Esophagus (tissue), 2 donors: ENCODE data around the gene CCER1. TPM values are rescaled to one million over a fixed set of nuclear protein-coding genes. Genes with fewer than 3 reads are reported as not detected.

Experiments used
- H3K27ac ChIP-seq, 2 donors: one replicate each; pipeline ENCODE4 v1.5.1; 2013; ENCODE audit warnings: low read depth in 2 of 2, mild to moderate bottlenecking in 2 of 2, inconsistent platforms in 1 of 2, low read length in 1 of 2, moderate library complexity in 1 of 2
- H3K27me3 ChIP-seq, 2 donors: one replicate each; pipeline ENCODE4 v1.6.1; 2013; ENCODE audit warnings: low read length in 2 of 2, control low read depth in 1 of 2, mild to moderate bottlenecking in 1 of 2; ENCODE audit not compliant: insufficient read depth in 2 of 2, control insufficient read depth in 1 of 2
- H3K36me3 ChIP-seq, 2 donors: one replicate each; pipeline ENCODE4 v1.6.1; 2013; ENCODE audit warnings: low read length in 1 of 2; ENCODE audit not compliant: control insufficient read depth in 2 of 2, insufficient read depth in 2 of 2
- H3K4me1 ChIP-seq, 2 donors: one replicate each; pipeline ENCODE4 v1.6.1; 2013; ENCODE audit warnings: low read length in 1 of 2; ENCODE audit not compliant: control insufficient read depth in 2 of 2, insufficient read depth in 2 of 2
- H3K4me3 ChIP-seq, 2 donors: one replicate each; pipeline ENCODE4 v1.5.1; 2013; ENCODE audit warnings: low read length in 2 of 2, mild to moderate bottlenecking in 2 of 2, low read depth in 1 of 2, moderate library complexity in 1 of 2
- H3K9me3 ChIP-seq, 2 donors: one replicate each; pipeline ENCODE4 v1.6.1; 2013; ENCODE audit warnings: mild to moderate bottlenecking in 2 of 2, low read depth in 1 of 2, low read length in 1 of 2, moderate library complexity in 1 of 2; ENCODE audit not compliant: control insufficient read depth in 2 of 2, insufficient read depth in 1 of 2
- WGBS, 2 donors: extraction: QIAGEN DNeasy Blood & Tissue Kit; methylation state at CpG; one replicate each; pipeline ENCODE4 v1.1.7; 2013; 5-methylcytosine and 5-hydroxymethylcytosine counted together
- polyA plus RNA-seq, 2 donors: library from polyadenylated mRNA; stranded (reverse); fragments of 200-250 nt; gene quantifications; one replicate each; pipeline ENCODE4 v1.2.3, GENCODE V29; 2013
- donor health status: healthy with polysubstance abuse.
- donor health status: Bipolar disorder and iron deficiency.

The CCER1 gene
- polyA plus RNA-seq, 2 donors = not detected

DNA sequence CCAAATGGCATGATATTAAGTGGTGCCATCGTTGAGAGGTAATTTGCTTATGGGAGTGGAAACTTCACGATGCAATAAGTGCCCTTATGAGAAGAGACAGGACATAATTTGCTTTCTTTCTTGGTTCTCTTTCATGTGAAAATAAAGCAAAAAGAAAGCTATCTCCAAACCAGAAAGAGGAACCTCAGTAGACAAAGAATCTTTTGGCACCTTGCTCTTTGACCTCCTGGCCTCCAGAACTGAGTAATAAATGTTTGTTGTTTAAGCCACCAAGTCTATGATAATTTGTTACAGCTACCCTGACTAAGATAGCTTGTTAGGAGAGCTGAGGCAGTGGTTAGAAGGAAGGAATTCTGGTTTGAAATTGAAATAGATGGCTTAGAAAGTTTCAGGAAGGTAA, 39.6 kb downstream of the CCER1 start:
- Histone ChIP-seq H3K36me3 (no peaks in the 10 kb centered on the region), H3K27me3 (no peaks in the 10 kb centered on the region), H3K9me3 (no peaks in the 10 kb centered on the region), H3K4me1 (no peaks in the 10 kb centered on the region), H3K27ac (no peak overlapping the region), H3K4me3 (no peak overlapping the region)
- 82 to 92% methylated on average over 2 of the region's 2 CpGs for WGBS, 2 donors

DNA sequence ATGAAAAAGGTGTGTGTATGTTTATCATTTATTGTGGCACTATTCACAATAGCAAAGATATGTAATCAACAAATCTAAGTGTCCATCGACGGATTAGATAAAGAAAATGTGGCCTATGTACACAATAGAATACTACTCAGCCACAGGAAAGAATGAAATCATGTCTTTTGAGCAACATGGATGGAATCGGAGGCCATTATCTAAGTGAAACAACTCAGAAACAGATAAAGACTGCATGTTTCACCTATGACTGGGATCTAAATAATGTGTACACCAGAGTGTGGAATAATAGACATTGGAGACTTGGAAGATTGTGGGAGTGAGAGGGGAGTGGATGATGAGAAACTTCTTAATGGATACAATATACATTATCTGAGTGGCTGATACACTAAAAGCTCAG, 44.0 kb downstream of the CCER1 start:
- Histone ChIP-seq H3K27me3 (no peaks in the 10 kb centered on the region), H3K36me3 (no peaks in the 10 kb centered on the region), H3K27ac (no peak overlapping the region), H3K4me3 (no peak overlapping the region), H3K4me1 (no peaks in the 10 kb centered on the region), H3K9me3 (no peaks in the 10 kb centered on the region)
- 79 to 86% methylated on average over 3 of the region's 3 CpGs for WGBS, 2 donors

DNA sequence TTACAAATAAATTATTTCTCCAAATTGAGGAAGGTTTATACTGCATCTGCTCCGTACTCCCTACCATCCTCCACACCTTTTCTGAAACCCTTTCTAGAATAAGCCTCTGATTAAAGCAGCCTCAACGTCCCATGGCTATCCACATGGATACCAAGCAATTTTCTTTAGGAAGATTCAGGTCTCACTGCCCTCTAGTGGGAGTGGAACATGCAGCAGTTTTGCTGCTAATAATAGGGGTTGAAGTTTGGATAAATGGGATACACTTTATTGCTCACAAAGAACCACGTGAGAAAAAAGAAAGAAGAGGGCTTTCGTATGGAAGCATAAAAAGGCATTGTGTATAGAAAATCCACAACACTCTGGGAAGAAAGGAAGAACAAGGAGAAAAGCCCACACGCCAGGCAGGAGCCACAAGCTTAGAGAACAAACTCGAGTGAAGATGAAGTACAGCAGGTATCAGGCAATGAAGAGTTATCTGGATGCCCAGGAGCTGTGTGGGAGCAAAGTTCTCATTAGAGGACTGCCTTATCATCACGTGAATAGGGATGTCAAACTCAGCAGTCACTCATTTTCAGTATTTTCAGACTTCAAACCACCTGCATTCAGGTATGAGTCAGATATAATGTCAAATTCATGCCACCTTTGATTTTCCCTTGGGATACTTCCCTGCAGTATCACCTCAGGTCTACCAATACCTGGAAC, 45.8 kb downstream of the CCER1 start:
- WGBS, 2 donors = 44 to 52% methylated on average over 7 of the region's 7 CpGs

DNA sequence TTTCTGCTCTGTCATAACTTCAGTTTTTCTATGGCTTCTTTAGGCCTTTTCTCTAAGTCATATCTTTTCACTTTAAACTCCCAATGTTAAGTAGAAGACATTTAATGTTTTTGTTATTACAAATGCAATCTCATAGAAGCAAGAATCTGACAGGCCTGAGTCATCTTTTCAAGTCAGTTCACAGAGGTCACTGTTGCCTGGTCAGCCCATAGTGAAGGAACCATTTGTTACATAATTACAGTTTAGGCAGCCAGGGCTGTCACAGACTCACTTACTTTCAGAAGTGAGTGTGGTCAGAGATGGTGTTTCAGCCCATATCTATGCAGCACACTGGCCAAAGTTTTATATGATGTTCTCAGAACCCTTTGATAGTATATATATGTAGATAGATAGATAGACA, 46.5 kb downstream of the CCER1 start:
- H3K4me3 ChIP-seq = no peak overlapping the region
- no peak overlapping the region for H3K27ac ChIP-seq
- H3K27me3 ChIP-seq = no peaks in the 10 kb centered on the region
- H3K4me1 ChIP-seq = no peaks in the 10 kb centered on the region
- no peaks in the 10 kb centered on the region for H3K36me3 ChIP-seq
- no peaks in the 10 kb centered on the region for H3K9me3 ChIP-seq

More for the DNA sequence above, 45.8 kb downstream of the CCER1 start:
- Histone ChIP-seq H3K27me3 (no peaks in the 10 kb centered on the region), H3K9me3 (no peaks in the 10 kb centered on the region), H3K4me1 (no peaks in the 10 kb centered on the region), H3K36me3 (no peaks in the 10 kb centered on the region), H3K27ac (no peak overlapping the region), H3K4me3 (no peak overlapping the region)

DNA sequence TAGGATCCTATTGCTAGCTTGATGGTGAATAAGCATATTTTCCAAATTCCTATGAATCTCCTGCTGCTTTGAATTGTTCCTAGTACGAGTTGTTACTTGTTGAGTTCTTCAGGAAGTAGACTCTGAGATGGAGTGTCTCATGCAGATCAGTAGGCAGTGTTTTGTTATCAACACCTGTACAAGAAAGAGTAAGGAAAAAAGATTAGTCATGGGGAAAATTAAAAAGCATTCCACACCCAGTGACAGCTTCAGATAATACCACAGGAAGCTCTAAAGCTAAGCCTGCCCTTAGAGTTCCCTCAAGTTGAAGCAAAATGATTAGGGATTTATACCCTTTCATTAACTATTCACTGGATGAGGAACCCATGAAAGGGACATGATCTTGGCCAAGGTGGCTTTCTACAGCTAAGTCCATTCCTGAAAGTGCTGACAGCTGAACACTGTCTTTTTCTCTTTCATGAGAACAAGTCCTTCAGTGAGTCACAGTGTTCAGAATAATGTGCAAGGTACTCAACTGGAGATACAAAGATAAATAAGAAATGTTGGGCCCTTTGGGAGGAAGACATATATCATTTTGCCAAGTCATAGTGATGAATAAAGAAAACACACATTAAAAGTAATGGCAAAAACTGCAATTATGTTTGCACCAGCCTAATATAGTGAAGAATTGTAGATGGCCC, 49.1 kb downstream of the CCER1 start:
- Histone ChIP-seq H3K4me3 (no peak overlapping the region), H3K4me1 (no peaks in the 10 kb centered on the region), H3K27me3 (no peaks in the 10 kb centered on the region), H3K36me3 (no peaks in the 10 kb centered on the region), H3K9me3 (no peaks in the 10 kb centered on the region), H3K27ac (peak overlapping the region in 1 of 2 donors; percentile 13)
- WGBS, 2 donors = 48 to 49% methylated on average over 1 of the region's 1 CpG

DNA sequence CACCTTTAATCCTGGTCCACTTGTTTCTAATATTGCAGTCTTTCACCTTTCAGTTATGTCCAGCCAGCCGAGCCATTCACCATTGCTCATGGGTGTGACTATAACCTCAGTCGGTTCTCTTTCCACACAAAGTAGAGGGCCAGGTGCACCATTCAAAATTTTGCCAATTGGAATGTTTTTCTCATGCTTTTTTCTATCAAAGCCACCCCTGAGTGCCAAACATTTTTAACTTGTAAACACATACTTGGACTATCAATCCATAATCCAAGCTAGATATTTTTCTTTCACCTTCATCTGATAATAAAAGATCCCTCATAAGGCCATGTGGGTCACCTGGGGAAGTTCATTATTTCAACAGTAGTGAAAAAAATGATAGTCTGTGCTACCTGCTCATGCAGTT, 52.4 kb downstream of the CCER1 start:
- WGBS, 2 donors = 80 to 90% methylated on average over 2 of the region's 2 CpGs
- Histone ChIP-seq H3K27ac (no peak overlapping the region), H3K4me1 (no peaks in the 10 kb centered on the region), H3K27me3 (no peaks in the 10 kb centered on the region), H3K36me3 (no peaks in the 10 kb centered on the region), H3K4me3 (no peak overlapping the region), H3K9me3 (no peaks in the 10 kb centered on the region)

Other genes with a start within 250 kb of the CCER1 start
- not detected for gene EPYC, start 49.8 kb upstream of the CCER1 start, polyA plus RNA-seq
- not detected for gene KERA, start 102.8 kb upstream of the CCER1 start, polyA plus RNA-seq
- gene LUM, start 156.3 kb upstream of the CCER1 start, polyA plus RNA-seq = 1 to 10 TPM; 2.7 to 7.0 TPM
- gene DCN, start 227.6 kb upstream of the CCER1 start, polyA plus RNA-seq = 100 to 1,000 TPM in 1 of 2 donors, 10 to 100 TPM in 1; 41.1 to 152 TPM